OCI-LY7 (cell line): ENCODE results near the gene CDC25B.

Experiments used
- EZH2phosphoT487 ChIP-seq: fragments of 200-600 bp; sonication (generic); IDR thresholded peaks from 2 replicates; pipeline ENCODE4 v1.6.1; 2018; ENCODE audit warnings: low read depth, borderline replicate concordance, mild to moderate bottlenecking, mixed run types, antibody characterized with exemption, low read length, moderate library complexity, mixed read lengths
- TF ChIP-seq, protein P1 (sequence below): fragments of 200-600 bp; sonication (generic); conservative IDR thresholded peaks from 2 replicates; pipeline ENCODE4 v1.5.1; 2014; ENCODE audit warnings: mild to moderate bottlenecking, antibody characterized with exemption, low read length, moderate library complexity, mixed read lengths

DNA sequence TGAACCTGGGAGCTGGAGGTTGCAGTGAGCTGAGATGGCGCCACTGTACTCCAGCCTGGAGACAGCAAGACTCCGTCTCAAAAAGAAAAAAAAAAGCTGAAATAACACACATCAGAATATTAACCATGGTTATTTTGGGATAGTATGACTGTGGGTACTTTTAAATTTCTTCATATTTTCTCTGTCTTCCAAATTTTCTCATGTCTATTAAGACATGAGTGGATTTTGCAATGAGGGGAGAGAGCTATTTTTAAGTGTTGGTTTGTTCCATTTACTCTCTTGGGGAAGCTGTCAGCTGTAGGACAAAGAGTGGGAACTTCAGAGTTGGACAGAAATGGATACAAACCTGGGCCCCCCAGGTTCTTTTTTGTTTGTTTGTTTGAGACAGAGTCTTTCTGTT, 38.8 kb upstream of the CDC25B start:
- TF ChIP-seq, protein P1, sequence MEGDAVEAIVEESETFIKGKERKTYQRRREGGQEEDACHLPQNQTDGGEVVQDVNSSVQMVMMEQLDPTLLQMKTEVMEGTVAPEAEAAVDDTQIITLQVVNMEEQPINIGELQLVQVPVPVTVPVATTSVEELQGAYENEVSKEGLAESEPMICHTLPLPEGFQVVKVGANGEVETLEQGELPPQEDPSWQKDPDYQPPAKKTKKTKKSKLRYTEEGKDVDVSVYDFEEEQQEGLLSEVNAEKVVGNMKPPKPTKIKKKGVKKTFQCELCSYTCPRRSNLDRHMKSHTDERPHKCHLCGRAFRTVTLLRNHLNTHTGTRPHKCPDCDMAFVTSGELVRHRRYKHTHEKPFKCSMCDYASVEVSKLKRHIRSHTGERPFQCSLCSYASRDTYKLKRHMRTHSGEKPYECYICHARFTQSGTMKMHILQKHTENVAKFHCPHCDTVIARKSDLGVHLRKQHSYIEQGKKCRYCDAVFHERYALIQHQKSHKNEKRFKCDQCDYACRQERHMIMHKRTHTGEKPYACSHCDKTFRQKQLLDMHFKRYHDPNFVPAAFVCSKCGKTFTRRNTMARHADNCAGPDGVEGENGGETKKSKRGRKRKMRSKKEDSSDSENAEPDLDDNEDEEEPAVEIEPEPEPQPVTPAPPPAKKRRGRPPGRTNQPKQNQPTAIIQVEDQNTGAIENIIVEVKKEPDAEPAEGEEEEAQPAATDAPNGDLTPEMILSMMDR: no peak
- TF ChIP-seq EZH2phosphoT487: no peak
